ENCODE results near the gene NAPB.

Gene NAPB

GRCh38 chr20:23407781-23408464 is 13.4 kb downstream of the NAPB start:
- no peak for FAIRE-seq
- DNase-seq (ENCODE audit: low spot score), result no peak

- FAIRE-seq (no peak), DNase-seq (ENCODE audit: low spot score) (no peak)
These were observed 14.4 kb downstream of the NAPB start for GRCh38 chr20:23406880-23407279.

- DNase-seq (ENCODE audit: low spot score), result no peak
- no peak for FAIRE-seq
These were observed 17.1 kb downstream of the NAPB start for GRCh38 chr20:23404196-23404595.

- DNase-seq (ENCODE audit: low spot score) (no peak), FAIRE-seq (no peak)
These were observed 17.5 kb downstream of the NAPB start for GRCh38 chr20:23403751-23404150.

GRCh38 chr20:23401051-23401450 is 20.2 kb downstream of the NAPB start:
- FAIRE-seq, result no peak

GRCh38 chr20:23399568-23400241 is 21.6 kb downstream of the NAPB start:
- DNase-seq (ENCODE audit: low spot score) (no peak), FAIRE-seq (no peak)

More at GRCh38 chr20:23401051-23401450, 20.2 kb downstream of the NAPB start:
- DNase-seq (ENCODE audit: low spot score), result no peak

- peak; percentile 70 for FAIRE-seq
These were observed 23.3 kb downstream of the NAPB start for GRCh38 chr20:23397961-23398360.

GRCh38 chr20:23396950-23397627 is 24.2 kb downstream of the NAPB start:
- DNase-seq (ENCODE audit: low spot score), result no peak
- FAIRE-seq, result no peak

More at GRCh38 chr20:23397961-23398360, 23.3 kb downstream of the NAPB start:
- DNase-seq (ENCODE audit: low spot score), result peak; percentile 38

GRCh38 chr20:23393996-23394775 is 27.1 kb downstream of the NAPB start:
- DNase-seq (ENCODE audit: low spot score), result no peak
- no peak for FAIRE-seq

- FAIRE-seq (no peak), DNase-seq (ENCODE audit: low spot score) (no peak)
These were observed 29.5 kb downstream of the NAPB start for GRCh38 chr20:23391707-23392310.

- FAIRE-seq (no peak), DNase-seq (ENCODE audit: low spot score) (no peak)
These were observed 31.1 kb downstream of the NAPB start for GRCh38 chr20:23390091-23390774.

GRCh38 chr20:23387118-23387443 is 34.2 kb downstream of the NAPB start:
- FAIRE-seq, result no peak
- no peak for DNase-seq (ENCODE audit: low spot score)

GRCh38 chr20:23386304-23387117 is 34.8 kb downstream of the NAPB start:
- FAIRE-seq, result no peak
- DNase-seq (ENCODE audit: low spot score), result no peak

- FAIRE-seq (no peak), DNase-seq (ENCODE audit: low spot score) (no peak)
These were observed 39.4 kb downstream of the NAPB start for GRCh38 chr20:23381876-23382275.

- no peak for FAIRE-seq
- DNase-seq (ENCODE audit: low spot score), result no peak
These were observed 41.5 kb downstream of the NAPB start for GRCh38 chr20:23379772-23380171.

GRCh38 chr20:23375827-23376226 is 45.5 kb downstream of the NAPB start:
- DNase-seq (ENCODE audit: low spot score), result no peak
- no peak for FAIRE-seq

GRCh38 chr20:23374441-23374840 is 46.8 kb downstream of the NAPB start:
- DNase-seq (ENCODE audit: low spot score) (no peak), FAIRE-seq (no peak)

- DNase-seq (ENCODE audit: low spot score) (no peak), FAIRE-seq (no peak)
These were observed 49.8 kb downstream of the NAPB start for GRCh38 chr20:23371496-23371895.

GRCh38 chr20:23370873-23371272 is 50.4 kb downstream of the NAPB start:
- DNase-seq (ENCODE audit: low spot score), result no peak
- no peak for FAIRE-seq

- no peak for DNase-seq (ENCODE audit: low spot score)
- FAIRE-seq, result no peak
These were observed 51.0 kb downstream of the NAPB start for GRCh38 chr20:23370274-23370673.
